HTR-8/SVneo (cell line): Measurements from ENCODE around the gene OR4K14.
"Not testable (repeated sequence)": the region's sequence is repeated elsewhere in the genome, so short reads cannot be mapped to it uniquely, and the experiment has no call there.

Experiments
- DNase-seq: peaks from one replicate; pipeline ENCODE4 v3.0.0; 2011; ENCODE audit warnings: low spot score, mixed read lengths; ENCODE audit not compliant: insufficient read length
- FAIRE-seq: peaks from 2 replicates; lab custom pipeline; 2011; peaks lifted over from hg19 to GRCh38; lab: Jason Lieb, UNC

OR4K14 gene

DNA sequence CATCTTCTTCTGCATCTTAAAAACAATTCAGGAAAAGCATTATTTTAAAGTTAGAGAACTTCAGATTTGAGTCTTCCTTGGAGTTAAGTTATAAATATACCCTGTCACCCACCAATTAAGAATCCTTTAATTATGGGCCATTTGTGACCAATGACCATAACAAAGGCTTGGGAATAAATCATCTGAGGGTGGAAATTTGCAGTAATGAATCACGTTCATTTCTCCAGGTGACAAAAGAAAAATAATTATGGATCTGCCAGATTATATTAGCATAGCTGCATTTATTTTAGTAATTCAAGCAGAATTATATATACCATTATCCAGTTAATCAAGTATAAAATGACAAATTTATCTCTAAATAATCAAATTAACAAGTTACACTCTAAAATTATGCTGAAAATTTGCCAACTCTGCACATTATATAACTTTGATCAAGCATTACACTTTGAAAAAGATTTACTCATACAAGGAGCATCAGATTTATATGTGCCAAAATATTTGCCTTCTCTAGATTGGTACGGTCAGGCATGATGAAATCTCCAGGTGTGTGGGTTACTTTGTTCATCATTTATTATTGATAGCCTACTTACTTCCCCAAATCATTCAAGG is at the start of gene OR4K14:
OR4K14 (minus strand) TSS at position 51 of the 609 bp plus-strand sequence. CDS start 4,114 bp downstream, outside the sequence.
- FAIRE-seq (no peak), DNase-seq (no peak)

DNA sequence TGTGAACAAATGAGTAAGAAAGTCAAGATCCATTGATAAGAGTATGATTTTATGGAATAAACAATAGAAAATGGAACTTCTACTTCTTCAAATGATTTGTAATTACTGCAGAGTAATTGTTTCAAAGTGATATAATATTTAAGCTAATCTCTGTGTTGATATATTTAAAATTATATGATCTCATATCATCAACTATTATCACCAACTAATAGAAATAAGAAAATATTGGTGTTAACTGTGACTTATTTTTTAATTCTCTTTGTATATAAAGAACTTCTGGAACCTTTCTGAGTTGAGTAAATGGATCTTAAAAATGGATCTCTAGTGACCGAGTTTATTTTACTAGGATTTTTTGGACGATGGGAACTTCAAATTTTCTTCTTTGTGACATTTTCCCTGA is 40.6 kb upstream of the OR4K14 start, which contains the start of gene OR4L1:
OR4L1 (plus strand) TSS at position 301 of the 400 bp plus-strand sequence; CDS start at position 301, 0 bp downstream.
- no peak for FAIRE-seq
- DNase-seq: no peak

- DNase-seq: no peak
- FAIRE-seq: no peak
Observed at GRCh38 chr14:20048202-20048601, 29.1 kb upstream of the OR4K14 start.

DNA sequence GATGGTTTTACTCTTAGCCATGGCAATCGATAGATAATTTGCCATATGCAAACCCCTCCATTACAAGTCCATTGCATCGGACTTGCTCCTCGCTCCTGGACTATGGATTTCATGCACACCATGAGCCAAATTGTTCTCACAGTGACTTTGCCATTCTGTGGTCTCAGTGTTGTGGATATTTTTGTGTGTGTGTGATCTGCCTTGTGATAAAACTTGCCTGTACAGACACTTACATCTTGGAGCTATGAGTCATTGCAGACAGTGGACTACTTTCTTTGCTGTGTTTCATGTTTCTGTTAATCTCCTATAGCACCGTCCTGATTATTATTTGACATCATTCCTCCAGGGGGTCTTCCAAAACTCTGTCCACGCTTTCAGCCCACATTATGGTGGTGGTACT is 25.1 kb upstream of the OR4K14 start:
- DNase-seq (no peak), FAIRE-seq (no peak)

GRCh38 chr14:20035938-20036337 is 16.8 kb upstream of the OR4K14 start, which contains the start of gene OR4K13:
Gene OR4K13, minus strand, starts transcription at chr14:20036038. Its CDS starts 1,280 bp downstream, at chr14:20034758.
- no peak for DNase-seq
- no peak for FAIRE-seq

DNA sequence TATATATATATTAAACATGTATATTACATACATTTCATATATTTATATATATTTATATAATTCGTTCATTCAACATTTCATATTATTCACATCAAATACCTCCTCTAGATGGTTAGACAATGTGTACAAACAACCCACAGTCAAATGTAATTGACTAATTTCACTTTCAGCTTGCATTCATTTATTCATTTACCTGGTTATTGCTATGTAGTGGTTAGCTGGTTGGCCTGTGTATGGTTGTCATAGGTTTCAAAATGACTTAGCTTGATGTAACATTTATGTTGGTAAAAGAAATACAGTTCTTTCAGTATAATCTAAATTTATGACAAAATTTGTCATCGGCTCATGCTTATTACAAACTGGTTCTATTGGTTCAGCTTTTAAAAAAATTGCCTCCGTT is 16.3 kb upstream of the OR4K14 start:
- FAIRE-seq (no peak), DNase-seq (no peak)

- FAIRE-seq (no peak), DNase-seq (no peak)
Observed at GRCh38 chr14:20031058-20031457, 12.0 kb upstream of the OR4K14 start.

GRCh38 chr14:20008156-20008555 is 11.0 kb downstream of the OR4K14 start:
- no peak for DNase-seq
- no peak for FAIRE-seq

DNA sequence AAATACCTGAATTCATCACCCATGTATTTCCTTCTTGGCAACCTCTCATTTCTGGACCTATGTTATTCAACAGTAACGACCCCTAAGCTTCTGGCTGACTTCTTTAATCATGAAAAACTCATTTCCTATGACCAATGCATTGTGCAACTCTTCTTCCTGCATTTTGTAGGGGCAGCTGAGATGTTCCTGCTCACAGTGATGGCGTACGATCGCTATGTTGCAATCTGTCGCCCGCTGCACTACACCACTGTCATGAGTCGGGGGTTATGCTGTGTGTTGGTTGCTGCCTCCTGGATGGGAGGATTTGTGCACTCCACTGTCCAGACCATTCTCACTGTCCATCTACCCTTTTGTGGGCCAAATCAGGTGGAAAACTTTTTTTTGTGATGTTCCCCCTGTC is 16.8 kb downstream of the OR4K14 start:
- FAIRE-seq (no peak), DNase-seq (no peak)

- FAIRE-seq (no peak), DNase-seq (no peak)
Observed at GRCh38 chr14:20001863-20002262, 17.2 kb downstream of the OR4K14 start, which contains the start of gene OR4Q2. Gene OR4Q2, plus strand, starts transcription at chr14:20002163.

- DNase-seq: no peak
- FAIRE-seq: no peak
Observed at GRCh38 chr14:19993438-19993837, 25.7 kb downstream of the OR4K14 start.

DNA sequence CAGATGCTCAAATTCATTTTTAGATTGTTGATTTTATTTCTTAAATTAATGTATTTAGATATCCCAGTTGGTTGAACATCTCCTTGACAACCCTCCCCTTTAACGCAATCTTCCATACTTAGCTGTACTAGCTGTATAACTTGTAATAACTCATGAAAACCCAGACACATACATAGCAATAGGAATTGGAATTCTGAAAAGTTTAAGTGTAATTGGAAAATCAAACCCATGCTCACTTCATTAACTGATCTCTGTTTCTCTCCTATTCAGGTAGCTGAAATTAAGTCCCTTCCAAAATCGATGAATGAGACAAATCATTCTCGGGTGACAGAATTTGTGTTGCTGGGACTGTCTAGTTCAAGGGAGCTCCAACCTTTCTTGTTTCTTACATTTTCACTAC is 43.8 kb downstream of the OR4K14 start, which contains the start of gene OR4K15:
OR4K15 (plus strand) TSS at position 301 of the 400 bp plus-strand sequence; CDS start at position 301, 0 bp downstream.
- FAIRE-seq (no peak), DNase-seq (no peak)

DNA sequence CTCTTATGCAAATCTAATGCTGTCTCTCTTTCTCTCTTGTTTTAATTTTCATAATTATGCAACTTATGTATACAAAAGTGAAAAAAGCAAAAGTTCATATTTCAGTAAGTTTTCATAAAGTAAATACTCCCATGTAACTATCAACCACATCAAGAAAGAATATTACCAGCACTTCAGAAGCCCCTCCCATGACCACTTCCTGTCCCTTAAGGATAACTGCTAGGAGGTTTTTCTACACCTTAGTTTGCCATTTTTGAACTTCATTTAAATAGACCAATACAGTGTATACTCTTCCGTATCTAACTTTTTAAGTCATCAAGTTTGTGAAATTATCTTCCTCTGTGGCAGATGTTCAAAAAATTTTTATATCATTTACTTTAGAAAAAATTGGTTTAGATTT is 44.3 kb downstream of the OR4K14 start:
- FAIRE-seq (no peak), DNase-seq (no peak)

- not testable (repeated sequence) for DNase-seq, FAIRE-seq
Observed at GRCh38 chr14:19969735-19970134, 49.4 kb downstream of the OR4K14 start.
